Activated CD8-positive, alpha-beta T cell treated with anti-CD3 and anti-CD28 coated beads for 36 hours (primary cell): ENCODE data around the gene PRMT7. TPM values are rescaled to one million over a fixed set of nuclear protein-coding genes. Genes with fewer than 3 reads are reported as not detected.

Experiments used
- ATAC-seq: fragments of 200-7000 bp; cut with Tn5 transposase; one replicate; pipeline ENCODE4 v1.10.0; 2021; ENCODE audit warnings: mild to moderate bottlenecking, moderate library complexity
- CTCF ChIA-PET: fragments of 350-600 bp; sonication (Branson Sonifier 250); formaldehyde crosslinking; loops from one replicate; lab custom pipeline; 2021; ENCODE audit warnings: antibody characterized with exemption; lab: Charles Lee
- POLR2A ChIA-PET: fragments of 350-600 bp; sonication (Branson Sonifier 250); formaldehyde crosslinking; loops from one replicate; lab custom pipeline; 2021; ENCODE audit warnings: antibody characterized with exemption; lab: Charles Lee
- DNase-seq: peaks from one replicate; pipeline ENCODE4 v3.0.0-alpha.2; 2020
- H3K27ac Mint-ChIP-seq: one replicate; pipeline ENCODE4 v1.8.0; 2021; ENCODE audit warnings: mild to moderate bottlenecking, mixed read lengths
- H3K27me3 Mint-ChIP-seq: one replicate; pipeline ENCODE4 v1.8.0; 2021; ENCODE audit warnings: mixed read lengths
- H3K36me3 Mint-ChIP-seq: one replicate; pipeline ENCODE4 v1.8.0; 2021; ENCODE audit warnings: low read depth, mixed read lengths
- H3K4me1 Mint-ChIP-seq: one replicate; pipeline ENCODE4 v1.8.0; 2021; ENCODE audit warnings: low read depth, mixed read lengths
- H3K4me3 Mint-ChIP-seq: one replicate; pipeline ENCODE4 v1.8.0; 2021; ENCODE audit warnings: mild to moderate bottlenecking, moderate library complexity, mixed read lengths
- H3K9me3 Mint-ChIP-seq: one replicate; pipeline ENCODE4 v1.8.0; 2021; ENCODE audit warnings: mixed read lengths
- CTCF ChIP-seq: fragments of 200-600 bp; IDR thresholded peaks from one replicate; pipeline ENCODE4 v1.8.0; 2022; ENCODE audit warnings: antibody characterized with exemption, mild to moderate bottlenecking
- intact Hi-C: fragments of 100-400 bp; cut with micrococcal nuclease; formaldehyde crosslinking; loops from one replicate; pipeline ENCODE4 v1.10.0; 2022
- total RNA-seq, 2 experiments: library from RNA; stranded (reverse); gene quantifications; one replicate each; pipeline ENCODE4 v1.2.3, GENCODE V29; 2021

Gene PRMT7
- total RNA-seq, 2 experiments from 2014 or later = 67.4 to 78.4 TPM

DNA sequence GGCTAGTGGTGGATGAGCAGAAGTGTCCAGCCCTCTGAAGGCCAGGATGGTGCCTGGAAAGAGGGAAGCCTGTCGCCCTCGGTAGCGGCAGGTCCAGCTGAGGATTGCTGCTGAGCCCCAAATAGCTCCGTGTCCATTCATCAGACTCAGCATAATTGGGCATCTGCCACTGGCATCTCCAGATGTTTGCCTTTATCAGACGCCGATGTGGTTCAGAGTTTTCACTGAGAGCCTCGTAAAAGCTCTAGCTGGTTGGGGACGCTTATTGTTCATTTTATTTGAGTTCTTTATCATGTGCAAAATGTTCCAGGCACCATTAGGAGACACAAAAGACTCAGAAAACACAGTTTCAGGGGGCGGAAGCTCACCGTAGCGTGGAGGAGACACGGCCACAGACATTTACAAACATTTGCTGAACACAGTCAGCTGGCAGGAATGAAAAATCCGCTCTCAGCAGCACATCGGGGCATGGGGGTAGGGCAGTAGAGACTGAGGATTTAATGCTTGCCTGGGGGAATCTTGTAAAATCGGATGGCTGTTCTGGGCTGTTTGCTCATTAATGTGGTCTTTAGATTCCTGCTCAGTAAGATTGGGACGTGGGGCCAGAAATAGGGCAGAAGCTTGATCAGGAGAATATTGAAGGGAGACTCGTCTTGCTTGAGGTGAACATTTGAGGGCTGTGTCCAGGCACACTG lies 95.8 kb downstream of the PRMT7 start:
- no peak overlapping the region for H3K4me3 Mint-ChIP-seq
- H3K9me3 Mint-ChIP-seq = no peaks in the 10 kb centered on the region
- intact Hi-C loops = no loop called here
- H3K27me3 Mint-ChIP-seq = peaks cover 2% of the 10 kb centered on the region
- ATAC-seq = no peak
- H3K27ac Mint-ChIP-seq = no peak overlapping the region
- no peak for TF ChIP-seq CTCF
- H3K36me3 Mint-ChIP-seq = no peaks in the 10 kb centered on the region
- CTCF ChIA-PET = interaction anchor here (0.7 to 3.2 kb wide), 6 partner anchors 9 to 114 kb away, joined by 3 to 17 read pairs (median 4); no protein-coding TSS in a partner anchor
- no peak for DNase-seq
- peaks cover under 1% of the 10 kb centered on the region for H3K4me1 Mint-ChIP-seq
- POLR2A ChIA-PET = interaction anchor here (1.4 to 3.1 kb wide), 2 partner anchors 11 to 12 kb away, joined by 5 to 8 read pairs; no protein-coding TSS in a partner anchor

Other genes starting within 250 kb of the PRMT7 start
- 100 to 1,000 TPM; 102 to 104 TPM for gene NFATC3, start 225.6 kb upstream of the PRMT7 start, total RNA-seq
- gene ESRP2, start 74.9 kb upstream of the PRMT7 start, total RNA-seq = under 1 TPM; 0.65 to 0.77 TPM
- gene PLA2G15, start 65.6 kb upstream of the PRMT7 start, total RNA-seq = 1 to 10 TPM; 6.7 to 6.8 TPM
- gene SLC7A6, start 46.5 kb upstream of the PRMT7 start, total RNA-seq = 10 to 100 TPM; 73.8 to 76.9 TPM
- gene SLC7A6OS, start 73 bp upstream of the PRMT7 start, total RNA-seq = 10 to 100 TPM; 20.2 to 23.1 TPM
- gene SMPD3, start 137.5 kb downstream of the PRMT7 start, total RNA-seq = under 1 TPM; 0.16 to 0.63 TPM
- gene ZFP90, start 228.3 kb downstream of the PRMT7 start, total RNA-seq = 10 to 100 TPM; 27.6 to 32.6 TPM